Left ventricle myocardium inferior (tissue), 1 donor: Measurements from ENCODE around the gene AP3B1. TPM values are rescaled to one million over a fixed set of nuclear protein-coding genes. Genes with fewer than 3 reads are reported as not detected.

Source experiments
- DNase-seq: peaks from one replicate; pipeline ENCODE4 v3.0.0-alpha.2; 2020
- H3K27ac ChIP-seq: fragments of 200-600 bp; replicated peaks from 2 replicates; pipeline ENCODE4 v1.8.0; 2021
- H3K27me3 ChIP-seq: fragments of 200-600 bp; 2 replicates; pipeline ENCODE4 v1.8.0; 2021; ENCODE audit warnings: low read depth
- H3K36me3 ChIP-seq: fragments of 200-600 bp; 2 replicates; pipeline ENCODE4 v1.8.0; 2021
- H3K4me1 ChIP-seq: fragments of 200-600 bp; 2 replicates; pipeline ENCODE4 v1.8.0; 2021
- H3K4me3 ChIP-seq: fragments of 200-600 bp; 2 replicates; pipeline ENCODE4 v1.8.0; 2021; ENCODE audit warnings: mild to moderate bottlenecking, moderate library complexity
- H3K9me3 ChIP-seq: fragments of 200-600 bp; replicated peaks from 2 replicates; pipeline ENCODE4 v1.8.0; 2021
- intact Hi-C: fragments of 100-400 bp; cut with micrococcal nuclease; formaldehyde crosslinking; loops from one replicate; pipeline ENCODE4 v1.11.0; 2022
- total RNA-seq: library from RNA; stranded (reverse); fragmentation: NEBNext Ultra II Directional; extraction: Animal tissue kit (Norgen Biotek cat#: 25700); gene quantifications from one replicate; pipeline ENCODE4 v1.2.1, GENCODE V29; 2021
- TF ChIP-seq, protein P1 (sequence below): fragments of 200-600 bp; IDR thresholded peaks from 2 replicates; pipeline ENCODE4 v1.8.0; 2021; ENCODE audit warnings: antibody characterized with exemption, mild to moderate bottlenecking, borderline replicate concordance
- donor health status: DM: no; HTN: yes; CAD: no; lungs with severe emphysema.

AP3B1 gene
- total RNA-seq, 1 donor from 2014 or later = 22.0 TPM

DNA sequence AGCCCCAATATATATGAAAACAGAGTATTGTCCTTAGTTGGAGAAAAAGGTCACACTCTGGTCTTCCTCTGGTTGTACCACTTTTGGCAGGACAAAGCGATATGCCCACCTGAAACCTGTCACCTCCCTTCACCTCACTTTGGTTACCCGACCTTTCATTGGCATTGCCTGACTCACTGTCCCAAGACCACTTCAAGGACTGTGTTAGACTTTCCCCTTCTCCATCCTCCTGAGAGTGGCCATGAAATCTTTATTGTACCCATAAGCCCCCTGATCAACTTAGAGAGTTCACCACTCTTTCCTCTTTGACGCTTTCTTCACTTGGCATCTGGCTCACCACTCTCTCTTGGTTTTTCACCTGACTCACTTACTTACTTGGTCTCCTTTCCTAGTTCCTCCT, 32.4 kb upstream of the AP3B1 start:
- Histone ChIP-seq H3K4me3 (no peak overlapping the region), H3K27ac (no peak overlapping the region), H3K9me3 (no peaks in the 10 kb centered on the region), H3K36me3 (no peaks in the 10 kb centered on the region), H3K27me3 (no peaks in the 10 kb centered on the region), H3K4me1 (no peaks in the 10 kb centered on the region)
- no peak for DNase-seq
- TF ChIP-seq, protein P1, sequence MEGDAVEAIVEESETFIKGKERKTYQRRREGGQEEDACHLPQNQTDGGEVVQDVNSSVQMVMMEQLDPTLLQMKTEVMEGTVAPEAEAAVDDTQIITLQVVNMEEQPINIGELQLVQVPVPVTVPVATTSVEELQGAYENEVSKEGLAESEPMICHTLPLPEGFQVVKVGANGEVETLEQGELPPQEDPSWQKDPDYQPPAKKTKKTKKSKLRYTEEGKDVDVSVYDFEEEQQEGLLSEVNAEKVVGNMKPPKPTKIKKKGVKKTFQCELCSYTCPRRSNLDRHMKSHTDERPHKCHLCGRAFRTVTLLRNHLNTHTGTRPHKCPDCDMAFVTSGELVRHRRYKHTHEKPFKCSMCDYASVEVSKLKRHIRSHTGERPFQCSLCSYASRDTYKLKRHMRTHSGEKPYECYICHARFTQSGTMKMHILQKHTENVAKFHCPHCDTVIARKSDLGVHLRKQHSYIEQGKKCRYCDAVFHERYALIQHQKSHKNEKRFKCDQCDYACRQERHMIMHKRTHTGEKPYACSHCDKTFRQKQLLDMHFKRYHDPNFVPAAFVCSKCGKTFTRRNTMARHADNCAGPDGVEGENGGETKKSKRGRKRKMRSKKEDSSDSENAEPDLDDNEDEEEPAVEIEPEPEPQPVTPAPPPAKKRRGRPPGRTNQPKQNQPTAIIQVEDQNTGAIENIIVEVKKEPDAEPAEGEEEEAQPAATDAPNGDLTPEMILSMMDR = no peak
- intact Hi-C loops = no loop called here

DNA sequence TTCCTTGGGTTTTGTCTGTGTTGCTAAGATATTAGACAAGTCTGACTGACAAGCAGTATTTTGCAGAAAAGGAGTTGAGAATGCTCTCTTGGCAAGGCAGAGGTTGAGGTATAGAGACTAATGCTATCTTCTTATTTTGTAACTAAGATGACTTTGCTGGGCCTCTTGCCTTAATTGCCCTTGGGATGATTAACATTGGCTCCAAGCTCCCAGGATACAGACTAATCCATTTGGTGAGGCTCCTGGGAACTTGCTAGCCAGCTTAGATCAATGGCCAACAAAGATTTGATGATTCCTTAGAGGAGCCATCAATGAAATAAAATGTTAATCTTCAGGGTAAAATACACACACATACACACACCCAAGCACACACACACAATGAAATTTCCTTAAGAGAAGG, 28.7 kb upstream of the AP3B1 start:
- no peaks in the 10 kb centered on the region for H3K36me3 ChIP-seq
- TF ChIP-seq, protein P1 = no peak
- H3K4me1 ChIP-seq = no peaks in the 10 kb centered on the region
- H3K9me3 ChIP-seq = no peaks in the 10 kb centered on the region
- intact Hi-C loops = no loop called here
- H3K27me3 ChIP-seq = no peaks in the 10 kb centered on the region
- DNase-seq = no peak
- H3K27ac ChIP-seq = no peak overlapping the region
- no peak overlapping the region for H3K4me3 ChIP-seq

DNA sequence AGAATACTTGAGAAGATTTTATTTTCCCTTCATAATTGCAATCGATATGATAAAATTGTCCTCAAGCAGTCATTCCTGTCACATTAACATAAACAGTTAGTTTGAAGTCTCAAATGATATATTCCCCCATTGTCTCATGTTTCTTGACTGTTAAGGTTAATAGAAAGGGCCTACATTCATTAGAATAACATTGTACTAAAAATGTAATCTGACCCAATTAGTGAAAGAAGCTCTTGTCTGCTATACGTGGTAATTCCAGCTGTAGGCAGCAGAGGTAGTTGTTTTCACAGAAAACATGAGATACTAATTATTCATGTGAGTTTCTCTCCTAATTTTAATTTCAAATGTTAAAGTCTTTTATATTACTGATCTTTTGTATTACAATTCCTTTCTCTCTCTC, 25.9 kb upstream of the AP3B1 start:
- Histone ChIP-seq H3K4me1 (no peaks in the 10 kb centered on the region), H3K27ac (no peak overlapping the region), H3K27me3 (no peaks in the 10 kb centered on the region), H3K9me3 (no peaks in the 10 kb centered on the region), H3K4me3 (no peak overlapping the region), H3K36me3 (no peaks in the 10 kb centered on the region)
- TF ChIP-seq, protein P1 = peak; percentile 74
- intact Hi-C loops = no loop called here
- no peak for DNase-seq

DNA sequence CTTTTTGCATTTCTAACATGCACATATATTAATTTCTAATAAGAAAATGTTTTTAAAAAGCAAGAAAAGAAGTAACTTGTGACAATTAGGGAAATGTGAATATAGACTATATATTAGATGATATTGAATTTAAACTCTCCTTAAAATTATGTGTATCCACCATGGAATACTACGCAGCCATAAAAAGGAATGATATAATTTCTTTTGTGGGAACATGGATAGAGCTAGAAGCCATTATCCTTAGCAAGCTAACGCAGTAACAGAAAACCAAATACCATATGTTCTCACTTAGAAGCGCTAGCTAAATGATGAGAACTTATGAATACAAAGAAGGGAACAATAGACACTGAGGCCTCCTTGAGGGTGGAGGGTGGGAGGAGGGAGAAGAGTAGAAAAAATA, 23.8 kb upstream of the AP3B1 start:
- intact Hi-C loops = no loop called here
- Histone ChIP-seq H3K27me3 (no peaks in the 10 kb centered on the region), H3K4me3 (no peak overlapping the region), H3K27ac (no peak overlapping the region), H3K4me1 (no peaks in the 10 kb centered on the region), H3K36me3 (no peaks in the 10 kb centered on the region), H3K9me3 (peaks cover 7% of the 10 kb centered on the region)
- DNase-seq = no peak
- TF ChIP-seq, protein P1 = no peak

DNA sequence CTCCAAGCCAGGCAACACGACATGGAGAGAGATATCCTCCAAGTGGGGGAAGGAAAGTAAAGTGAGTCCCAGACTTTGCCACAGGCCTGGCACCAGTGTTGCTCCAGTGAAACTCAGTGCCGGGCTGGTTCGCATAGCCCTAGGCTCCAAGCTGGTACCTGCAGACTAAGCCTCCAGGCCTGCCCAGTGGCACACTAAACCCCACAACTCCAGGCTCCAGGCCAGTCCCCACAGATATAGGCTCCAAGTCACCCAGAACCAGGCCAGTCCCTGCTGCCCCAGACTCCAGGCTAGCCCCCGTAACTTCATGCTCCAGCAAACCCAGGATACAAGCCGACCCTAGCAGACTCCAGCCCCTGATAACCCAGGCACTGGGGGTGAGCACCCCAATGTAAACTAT, 23.0 kb upstream of the AP3B1 start:
- DNase-seq = no peak
- Histone ChIP-seq H3K4me1 (no peaks in the 10 kb centered on the region), H3K36me3 (no peaks in the 10 kb centered on the region), H3K9me3 (peaks cover 7% of the 10 kb centered on the region), H3K27me3 (peaks cover 6% of the 10 kb centered on the region), H3K27ac (no peak overlapping the region), H3K4me3 (no peak overlapping the region)
- intact Hi-C loops = no loop called here
- TF ChIP-seq, protein P1 = no peak

DNA sequence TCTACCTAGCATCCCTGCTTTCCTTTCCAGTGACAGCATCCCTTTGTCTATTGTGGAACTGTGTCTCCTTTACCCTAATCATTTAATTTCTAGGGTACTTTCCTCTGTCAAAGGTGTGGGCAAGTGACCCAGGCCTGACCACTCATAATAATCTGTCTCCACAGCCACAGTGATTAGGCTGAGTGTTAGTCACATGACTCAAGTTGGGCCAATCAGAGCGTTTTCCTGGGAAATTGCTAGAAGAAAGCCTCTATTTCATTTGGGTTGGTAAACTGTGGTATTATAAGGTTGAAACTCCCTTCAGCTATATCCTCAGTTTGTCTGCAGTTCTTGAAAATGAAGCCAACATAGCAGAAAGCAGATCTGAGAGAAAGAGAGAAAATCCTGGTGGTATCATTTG, 14.2 kb upstream of the AP3B1 start:
- H3K9me3 ChIP-seq = no peaks in the 10 kb centered on the region
- H3K4me1 ChIP-seq = no peaks in the 10 kb centered on the region
- intact Hi-C loops = no loop called here
- no peak overlapping the region for H3K27ac ChIP-seq
- DNase-seq = no peak
- H3K27me3 ChIP-seq = peaks cover 30% of the 10 kb centered on the region
- TF ChIP-seq, protein P1 = no peak
- H3K36me3 ChIP-seq = no peaks in the 10 kb centered on the region
- H3K4me3 ChIP-seq = no peak overlapping the region
